ENCODE data around the gene EIF4E2. TPM values are rescaled to one million over a fixed set of nuclear protein-coding genes. Genes with fewer than 3 reads are reported as not detected.

EIF4E2 gene
- total and polyA plus RNA-seq, 9 donors: 18.6 to 111 (median 42.8) TPM

- no peak for TF ChIP-seq CTCF (IDR thresholded peaks at IDR 0.05)
- no peak for TF ChIP-seq POLR2A (IDR thresholded peaks at IDR 0.05)
- no peak for TF ChIP-seq EP300 (IDR thresholded peaks at IDR 0.05)
- intact Hi-C loops (cut with DNase I): no loop called here
- Histone ChIP-seq H3K4me1 (ENCODE audit: insufficient read depth) (no peaks in the 10 kb centered on the region), H3K27me3 (no peaks in the 10 kb centered on the region), H3K36me3 (no peaks in the 10 kb centered on the region), H3K9me3 (peaks cover 0 to under 1% of the 10 kb centered on the region in 2 donors), H3K27ac (no peak overlapping the region), H3K4me3 (no peak overlapping the region)
- 75 to 78% (median 76%) methylated on average over 19 of the region's 19 CpGs for WGBS, 3 donors
- no peak for DNase-seq
Measured at GRCh38 chr2:232541195-232541960, 9.1 kb upstream of the EIF4E2 start.

- H3K27me3 ChIP-seq: no peaks in the 10 kb centered on the region
- intact Hi-C loops (cut with DNase I): no loop called here
- TF ChIP-seq POLR2A (IDR thresholded peaks at IDR 0.05): no peak
- no peak for TF ChIP-seq EP300 (IDR thresholded peaks at IDR 0.05)
- TF ChIP-seq CTCF (IDR thresholded peaks at IDR 0.05): no peak
- DNase-seq: no peak
- H3K4me1 ChIP-seq (ENCODE audit: insufficient read depth): no peaks in the 10 kb centered on the region
- WGBS, 3 donors: 27 to 52% (median 35%) methylated on average over 9 of the region's 9 CpGs
- H3K4me3 ChIP-seq: no peak overlapping the region
- no peak overlapping the region for H3K27ac ChIP-seq
- H3K36me3 ChIP-seq: no peaks in the 10 kb centered on the region
- H3K9me3 ChIP-seq: no peaks in the 10 kb centered on the region
Measured at GRCh38 chr2:232541961-232542714, 8.4 kb upstream of the EIF4E2 start.

DNA sequence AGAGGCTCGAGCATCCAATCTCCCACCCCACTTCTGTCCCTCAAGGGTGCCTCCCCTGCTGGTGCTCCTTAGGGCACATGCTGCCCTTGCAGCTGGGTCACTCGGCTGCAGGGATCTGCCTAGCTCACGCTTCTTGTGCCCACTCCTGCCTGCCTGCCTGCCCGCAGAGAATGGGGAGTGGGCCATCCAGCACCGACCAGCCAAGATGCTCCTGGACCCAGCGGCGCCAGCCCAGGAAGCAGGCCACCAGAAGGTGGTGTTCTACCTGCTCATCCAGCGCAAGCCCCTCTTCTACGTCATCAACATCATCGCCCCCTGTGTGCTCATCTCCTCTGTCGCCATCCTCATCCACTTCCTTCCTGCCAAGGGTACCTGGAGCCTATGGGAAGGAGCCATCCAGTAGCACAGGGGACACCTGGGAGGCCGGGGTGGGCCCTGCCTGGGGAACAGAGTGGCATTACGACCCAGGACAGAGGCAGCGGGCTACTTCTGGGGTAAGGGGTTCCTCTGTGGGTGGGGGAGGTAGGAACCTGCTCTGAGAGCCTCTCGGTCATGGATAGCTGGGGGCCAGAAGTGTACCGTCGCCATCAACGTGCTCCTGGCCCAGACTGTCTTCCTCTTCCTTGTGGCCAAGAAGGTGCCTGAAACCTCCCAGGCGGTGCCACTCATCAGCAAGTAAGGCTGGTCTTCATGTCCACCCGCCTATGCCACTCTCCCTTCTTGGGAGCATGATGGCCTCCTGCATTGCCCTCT lies 7.6 kb upstream of the EIF4E2 start:
- no peaks in the 10 kb centered on the region for H3K27me3 ChIP-seq
- no peak for DNase-seq
- no peaks in the 10 kb centered on the region for H3K4me1 ChIP-seq (ENCODE audit: insufficient read depth)
- TF ChIP-seq CTCF (IDR thresholded peaks at IDR 0.05) (no peak), POLR2A (IDR thresholded peaks at IDR 0.05) (no peak), EP300 (IDR thresholded peaks at IDR 0.05) (no peak)
- WGBS, 3 donors: 77 to 82% (median 80%) methylated on average over 20 of the region's 20 CpGs
- no peaks in the 10 kb centered on the region for H3K36me3 ChIP-seq
- H3K9me3 ChIP-seq: no peaks in the 10 kb centered on the region
- H3K27ac ChIP-seq: no peak overlapping the region
- no peak overlapping the region for H3K4me3 ChIP-seq
- intact Hi-C loops (cut with DNase I): no loop called here

DNA sequence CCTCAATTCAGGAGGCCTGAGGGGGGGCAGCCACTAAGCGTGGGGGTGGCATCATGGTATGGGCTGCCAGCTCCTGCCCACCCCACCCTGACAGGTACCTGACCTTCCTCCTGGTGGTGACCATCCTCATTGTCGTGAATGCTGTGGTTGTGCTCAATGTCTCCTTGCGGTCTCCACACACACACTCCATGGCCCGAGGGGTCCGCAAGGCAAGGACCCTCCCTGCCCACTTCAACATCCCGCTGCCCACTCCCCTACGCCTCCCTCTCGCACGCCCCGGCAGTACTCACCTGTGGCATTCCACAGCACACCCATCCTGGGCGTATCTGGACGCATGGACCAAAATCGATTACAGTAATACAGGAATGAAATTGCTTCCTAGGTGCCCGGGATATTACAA lies 7.0 kb upstream of the EIF4E2 start:
- no peaks in the 10 kb centered on the region for H3K9me3 ChIP-seq
- no peak for TF ChIP-seq CTCF (IDR thresholded peaks at IDR 0.05)
- TF ChIP-seq EP300 (IDR thresholded peaks at IDR 0.05): no peak
- no peak for TF ChIP-seq POLR2A (IDR thresholded peaks at IDR 0.05)
- H3K4me3 ChIP-seq: no peak overlapping the region
- intact Hi-C loops (cut with DNase I): no loop called here
- H3K27ac ChIP-seq: no peak overlapping the region
- DNase-seq: no peak
- 89 to 94% (median 94%) methylated on average over 14 of the region's 14 CpGs for WGBS, 3 donors
- no peaks in the 10 kb centered on the region for H3K36me3 ChIP-seq
- no peaks in the 10 kb centered on the region for H3K4me1 ChIP-seq (ENCODE audit: insufficient read depth)
- no peaks in the 10 kb centered on the region for H3K27me3 ChIP-seq

Data from ovary (tissue), 9 donors.